SK-N-MC (cell line): ENCODE data around the gene NANOS2.

Source experiments
- EZH2 ChIP-seq: fragments of 200-600 bp; sonication (generic); IDR thresholded peaks from one replicate; pipeline ENCODE4 v1.6.1; 2017; ENCODE audit warnings: antibody characterized with exemption
- FOXP2 ChIP-seq: optimal IDR thresholded peaks from 2 replicates; pipeline ENCODE3; 2011; ENCODE audit warnings: mild to moderate bottlenecking, moderate library complexity; ENCODE audit not compliant: insufficient read depth; ENCODE audit errors: extremely low read length, control extremely low read depth
- POLR2AphosphoS5 ChIP-seq: IDR thresholded peaks from 2 replicates; pipeline ENCODE4 v1.6.1; 2012; ENCODE audit warnings: mild to moderate bottlenecking, low read depth, low read length, borderline replicate concordance

DNA sequence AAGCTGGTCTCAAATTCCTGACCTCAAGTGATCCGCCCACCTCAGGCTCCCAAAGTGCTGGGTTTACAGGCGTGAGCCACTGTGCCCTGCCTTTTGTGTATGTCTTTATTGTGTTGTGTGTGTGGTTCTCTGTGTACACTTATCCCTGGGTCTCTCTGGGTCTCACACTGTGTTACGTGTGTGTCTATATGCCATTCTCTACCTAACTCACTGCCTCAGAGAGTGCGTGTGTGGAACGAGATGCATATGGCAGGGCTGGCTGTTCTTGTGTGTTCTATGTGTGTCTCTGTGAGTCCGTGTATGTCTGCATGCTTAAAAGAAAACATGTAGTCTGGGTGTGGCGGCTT is 40.0 kb downstream of the NANOS2 start:
- no peak for TF ChIP-seq POLR2AphosphoS5
- no peak for TF ChIP-seq EZH2
- TF ChIP-seq FOXP2 = no peak
